NCI-H69 (cell line): ENCODE measurements around the gene WBP2.

ENCODE experiments used
- DNase-seq: peaks from one replicate; lab custom pipeline; 2025; lab: John Stamatoyannopoulos, UW

WBP2 gene

DNA sequence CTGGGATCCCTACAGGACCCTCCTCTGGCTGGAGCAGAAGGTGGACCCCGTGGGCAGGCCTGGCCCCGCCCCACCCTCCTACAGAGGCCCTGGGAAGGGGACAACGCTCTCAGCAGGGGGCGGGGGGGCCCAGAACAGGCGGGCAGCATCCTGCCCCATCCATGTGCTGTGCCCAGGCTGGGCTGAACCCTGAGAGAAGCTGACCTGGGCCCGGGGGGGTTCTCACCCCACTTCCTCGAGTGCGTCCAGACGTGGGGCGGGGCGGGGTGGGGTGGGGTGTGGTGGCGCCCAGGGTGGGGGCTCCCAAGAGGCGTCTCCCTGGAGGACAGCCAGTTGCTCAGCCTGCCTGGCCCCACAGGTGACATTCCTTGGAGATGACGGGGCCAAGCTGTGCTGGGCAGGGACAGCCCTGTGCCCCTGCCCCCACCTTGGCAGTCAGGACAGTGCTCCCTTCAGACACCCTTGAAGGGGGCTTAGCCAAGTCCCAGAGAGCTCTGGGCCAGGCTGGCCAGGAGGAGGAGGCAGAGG, 10.5 kb downstream of the WBP2 start:
- no peak for DNase-seq

DNA sequence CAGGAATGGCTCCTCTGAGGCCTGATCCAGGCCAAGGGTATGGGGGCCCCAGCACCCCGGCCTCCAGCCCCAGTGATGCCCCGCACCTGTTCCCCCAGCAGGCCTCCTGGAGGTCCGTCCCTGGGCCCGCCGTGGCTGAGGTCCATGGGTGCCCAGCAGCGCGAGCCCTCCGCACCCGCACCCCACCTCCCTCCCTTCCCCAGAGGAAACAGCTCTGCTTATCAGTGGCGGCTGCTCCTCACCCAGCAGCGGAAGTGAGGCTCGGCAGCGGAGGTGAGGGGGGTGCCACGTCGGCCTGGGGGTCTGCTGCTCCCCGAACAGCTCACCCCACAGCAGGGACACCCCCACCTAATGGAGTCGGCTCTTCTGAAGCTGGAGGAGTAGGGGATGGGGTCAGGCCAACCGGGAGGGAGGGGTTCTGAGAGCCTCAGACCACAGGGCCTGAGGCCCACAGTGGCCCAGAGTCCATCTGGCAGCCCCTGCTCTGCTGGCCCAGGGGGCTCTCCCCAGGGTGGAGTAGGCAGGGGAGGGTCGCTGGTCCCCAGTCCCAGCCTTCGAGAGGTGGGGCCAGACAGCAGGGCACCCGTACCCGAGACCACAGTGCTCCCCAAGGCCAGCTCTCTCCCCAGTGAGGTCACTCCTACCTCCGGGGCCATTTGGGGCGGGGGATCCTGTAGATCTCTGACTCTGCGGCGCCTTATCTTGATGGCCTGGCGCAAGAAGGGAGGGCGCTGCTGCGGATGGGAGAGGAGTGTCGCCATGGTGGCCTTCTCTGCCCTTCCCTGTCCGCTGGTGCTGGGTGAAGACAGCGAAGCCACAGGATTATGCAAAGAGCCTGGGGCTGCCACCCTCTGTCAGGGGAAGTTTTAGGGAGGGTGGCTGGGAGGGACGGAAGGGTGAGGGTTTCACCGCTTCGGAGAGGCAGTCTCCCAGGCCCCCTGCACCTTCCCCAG, 11.3 kb downstream of the WBP2 start, which contains the start of gene UNC13D:
Gene UNC13D, minus strand, starts transcription at position 828 of the 953 bp plus-strand sequence. Its CDS starts 67 bp downstream, at position 761.
- DNase-seq: no peak

DNA sequence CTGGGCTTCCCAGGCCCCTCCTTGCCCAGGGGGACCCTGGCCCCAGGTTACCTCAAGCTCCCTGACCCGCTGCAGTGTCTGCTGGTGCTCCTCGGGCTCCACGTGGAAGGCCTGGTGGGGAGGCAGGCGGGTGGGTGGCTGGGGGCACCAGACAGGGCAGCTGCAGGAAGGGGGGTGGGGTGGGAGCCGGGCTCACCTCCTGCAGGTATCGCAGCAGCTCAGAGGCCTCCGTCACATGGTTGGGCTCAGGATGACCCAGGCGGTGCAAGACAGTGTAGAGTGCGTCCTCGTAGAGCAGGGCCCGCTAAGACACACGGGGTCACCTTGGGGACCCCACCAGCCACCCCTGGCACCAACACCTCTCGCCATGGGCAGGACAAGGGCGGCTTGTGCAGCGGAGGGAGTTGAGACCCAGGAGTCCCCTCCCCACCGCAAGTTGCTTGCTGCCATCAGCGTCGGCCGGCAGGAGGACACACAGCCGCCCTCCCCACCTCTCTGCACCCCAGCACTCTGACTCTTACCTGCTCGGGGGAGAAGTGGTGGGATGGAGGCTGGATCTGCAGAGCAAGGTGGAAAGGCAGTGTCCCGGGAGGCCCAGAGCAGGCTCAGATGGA, 12.1 kb downstream of the WBP2 start:
- no peak for DNase-seq

DNA sequence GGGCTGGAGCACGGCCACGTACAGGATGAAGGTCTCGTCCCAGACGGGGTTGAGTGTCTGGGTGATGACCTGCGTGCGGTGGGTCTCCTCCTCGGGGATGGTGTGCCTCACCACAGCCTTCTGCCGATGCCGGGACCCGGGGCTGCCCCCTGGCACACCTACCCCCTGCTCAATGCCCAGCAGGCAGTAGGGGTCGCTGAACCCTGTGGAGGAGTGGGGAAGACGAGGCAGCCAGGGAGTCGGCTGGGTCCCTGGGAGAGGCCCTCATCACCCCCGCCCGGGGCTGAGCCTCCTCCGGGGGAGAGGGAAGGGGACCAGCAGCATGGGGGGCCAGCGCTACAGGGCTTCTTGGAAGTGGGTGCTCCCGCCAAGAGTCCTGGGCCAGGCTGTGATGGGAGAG, 12.7 kb downstream of the WBP2 start:
- DNase-seq: no peak

- no peak for DNase-seq
Observed at GRCh38 chr17:75840799-75841164, 14.4 kb downstream of the WBP2 start.

- DNase-seq: no peak
Observed at GRCh38 chr17:75839942-75840798, 15.0 kb downstream of the WBP2 start.

DNA sequence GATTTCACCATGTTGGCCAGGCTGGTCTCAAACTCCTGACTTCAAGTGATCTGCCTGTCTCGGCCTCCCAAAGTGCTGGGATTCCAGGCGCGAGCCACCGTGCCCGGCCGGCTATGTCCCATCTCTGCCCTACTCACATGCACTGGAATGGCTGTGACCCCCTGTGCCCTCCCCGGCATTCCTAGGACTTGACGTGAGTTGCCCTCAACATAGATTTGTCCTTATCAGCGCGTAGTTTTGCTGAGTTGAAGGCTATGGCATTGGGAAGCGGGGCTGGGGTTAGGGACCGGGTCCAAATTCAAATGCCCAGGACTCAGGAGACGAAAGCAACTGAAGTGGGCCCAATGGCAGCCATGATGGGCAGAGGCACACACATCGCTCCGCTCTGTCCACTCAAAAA, 16.7 kb downstream of the WBP2 start:
- no peak for DNase-seq

DNA sequence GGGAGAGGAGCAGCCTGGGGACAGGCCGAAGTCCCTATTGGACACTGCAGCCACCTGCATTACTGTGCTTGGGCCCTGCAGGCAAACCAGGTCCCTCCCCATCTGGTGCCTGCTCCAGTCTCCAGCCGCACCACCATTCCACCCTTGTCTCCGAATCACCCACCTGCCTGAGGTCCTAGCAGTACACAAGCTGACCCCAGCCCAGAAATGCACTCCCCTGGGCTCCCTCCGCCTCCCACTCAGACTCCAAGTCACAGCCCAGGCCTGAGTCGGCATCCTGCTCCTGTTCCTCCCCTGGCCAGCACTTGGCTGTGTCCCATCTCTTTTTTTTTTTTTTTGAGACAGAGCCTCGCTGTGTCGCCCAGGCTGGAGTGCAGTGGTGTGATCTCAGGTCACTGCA, 17.2 kb downstream of the WBP2 start:
- no peak for DNase-seq

GRCh38 chr17:75836605-75837004, 18.5 kb downstream of the WBP2 start:
- DNase-seq: no peak

DNA sequence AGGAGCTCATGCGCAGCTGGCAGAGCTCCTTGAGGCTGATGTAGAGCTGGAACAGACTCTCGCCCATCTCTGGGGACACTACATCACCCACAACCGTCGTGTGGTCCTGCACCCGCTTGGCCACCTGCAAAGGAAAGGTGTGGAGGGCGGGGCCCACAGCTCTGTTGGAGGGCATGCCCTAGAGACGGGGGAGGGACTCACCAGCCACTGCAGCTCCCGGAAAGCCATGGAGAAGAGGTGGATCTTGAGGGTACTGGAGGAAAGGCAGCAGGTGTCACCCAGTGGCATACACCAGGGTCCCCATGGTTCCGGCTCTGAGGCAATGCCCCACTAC, 19.5 kb downstream of the WBP2 start:
- DNase-seq: no peak

- peak; percentile 79 for DNase-seq
Observed at GRCh38 chr17:75834928-75835653, 20.0 kb downstream of the WBP2 start.

- no peak for DNase-seq
Observed at GRCh38 chr17:75834279-75834920, 20.7 kb downstream of the WBP2 start.

DNA sequence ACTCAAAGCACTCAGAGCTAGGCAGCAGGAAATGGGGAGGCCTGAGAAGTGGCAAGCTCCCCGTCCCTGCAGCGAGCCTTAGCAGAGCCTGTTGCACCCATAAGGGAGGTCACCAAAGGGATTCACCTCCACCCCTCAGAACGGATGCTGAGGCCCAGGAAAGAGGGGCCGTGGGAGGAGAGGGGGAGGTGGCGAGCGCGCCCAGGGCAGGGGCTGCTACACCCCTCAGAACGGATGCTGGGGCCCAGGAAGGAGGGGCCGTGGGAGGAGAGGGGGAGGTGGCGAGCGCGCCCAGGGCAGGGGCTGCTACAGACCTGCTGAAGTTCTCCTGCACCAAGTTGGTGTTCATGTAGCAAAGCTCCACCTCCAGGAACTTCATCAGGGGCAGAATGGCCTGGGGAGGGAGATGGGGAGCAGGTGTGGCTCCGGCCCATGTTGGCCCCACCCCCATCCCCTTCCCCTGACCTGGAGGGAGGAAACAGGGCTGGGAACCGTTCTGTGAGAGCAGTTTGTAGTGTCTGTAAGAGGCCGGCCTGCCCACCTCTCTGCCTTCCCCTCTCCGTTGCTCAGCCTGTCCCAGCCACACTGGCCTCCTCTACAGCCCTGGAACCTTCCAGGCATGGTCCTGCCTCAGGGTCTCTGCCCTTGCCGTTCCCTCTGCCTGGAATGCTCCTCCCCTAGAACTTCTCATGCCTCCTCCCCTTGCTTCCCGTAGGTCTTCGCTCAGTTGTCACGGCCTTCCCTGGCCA, 22.3 kb downstream of the WBP2 start:
- DNase-seq: peak; percentile 39

GRCh38 chr17:75832164-75832651, 22.9 kb downstream of the WBP2 start:
- no peak for DNase-seq

DNA sequence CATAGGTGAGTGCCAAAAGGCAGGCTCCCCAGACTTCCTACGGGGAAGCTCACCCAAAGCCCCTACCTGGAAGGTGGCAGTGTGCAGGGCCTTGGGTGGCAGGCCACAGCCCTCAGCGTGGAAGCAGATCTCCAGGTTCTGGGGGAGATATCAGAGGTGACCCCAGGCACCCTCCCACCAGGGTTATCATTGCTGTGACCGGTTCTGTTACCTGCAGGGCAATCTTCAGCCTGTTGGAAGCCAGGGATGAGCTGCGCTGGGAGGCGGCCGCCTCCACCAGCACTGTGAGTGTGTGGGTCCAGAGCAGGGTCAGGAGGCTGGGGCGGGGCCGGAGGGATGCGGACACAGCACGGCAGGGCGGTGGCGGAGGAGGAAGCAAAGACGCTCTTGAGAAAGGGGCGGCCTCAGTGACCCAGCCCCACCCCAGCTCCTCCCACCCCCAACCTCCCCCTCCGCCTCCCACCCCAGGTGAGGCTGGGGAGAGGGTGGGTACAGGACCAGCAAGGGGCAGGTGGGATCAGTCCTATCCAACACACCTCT, 24.0 kb downstream of the WBP2 start:
- DNase-seq: no peak

DNA sequence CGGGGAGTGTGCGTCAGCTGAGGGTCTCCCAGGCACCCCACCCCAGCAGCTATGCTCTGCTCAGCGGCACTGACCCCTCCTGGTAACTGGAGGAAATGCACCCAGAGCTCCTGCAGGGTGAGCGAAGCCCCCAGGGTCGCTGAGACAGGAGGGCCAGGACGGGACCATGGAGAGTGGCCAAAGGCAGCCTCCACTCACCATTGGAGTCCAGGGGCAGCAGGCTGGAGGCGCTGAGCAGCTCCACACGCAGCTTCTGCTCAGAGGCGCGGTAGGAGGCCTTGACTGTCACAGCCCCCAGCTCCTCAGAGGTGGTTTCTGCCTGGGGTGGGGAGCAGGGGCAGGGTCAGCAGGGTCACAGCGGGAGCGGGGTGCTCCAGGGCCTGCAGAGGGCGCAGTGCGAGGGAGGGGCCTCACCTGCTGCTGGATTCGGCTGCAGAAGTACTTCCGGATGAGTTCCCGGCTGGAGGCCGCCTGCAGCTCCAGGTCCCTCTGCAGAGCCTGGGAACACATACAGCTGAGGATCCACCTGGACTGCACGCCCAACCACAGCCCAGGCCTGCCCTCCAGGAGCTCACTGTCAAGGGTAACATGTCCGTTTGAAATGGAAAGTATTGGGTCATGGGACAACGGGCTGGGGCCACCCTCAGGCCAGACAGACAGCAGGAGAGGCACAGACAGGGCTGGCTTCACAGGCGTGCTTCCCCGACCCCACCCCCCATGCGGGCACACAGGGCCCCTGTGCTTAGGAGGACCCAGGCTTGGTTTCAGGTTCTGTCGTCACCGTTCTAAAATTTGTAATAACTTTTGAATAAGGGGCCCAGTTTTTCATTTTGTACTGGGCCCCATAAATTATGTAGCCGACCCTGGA, 24.7 kb downstream of the WBP2 start:
- DNase-seq: peak; percentile 25

- DNase-seq: no peak
Observed at GRCh38 chr17:75829747-75830146, 25.4 kb downstream of the WBP2 start.

GRCh38 chr17:75828741-75829140, 26.4 kb downstream of the WBP2 start:
- DNase-seq: no peak

DNA sequence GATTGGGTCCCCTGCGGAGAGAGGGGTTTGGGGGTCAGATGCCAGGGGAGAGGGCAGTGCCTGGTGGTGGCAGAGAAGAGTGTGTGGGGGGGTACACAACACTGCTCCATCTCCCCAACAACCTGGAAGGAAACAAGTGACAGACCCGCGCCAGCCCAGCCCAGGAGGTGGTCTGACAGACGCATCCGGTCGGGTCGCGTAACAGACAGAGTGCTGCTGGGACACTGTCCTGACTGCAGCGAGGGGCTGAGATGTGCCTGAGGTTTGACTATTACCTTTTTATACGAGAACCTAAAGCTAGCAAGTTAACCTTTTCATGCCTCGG, 27.1 kb downstream of the WBP2 start:
- DNase-seq: no peak
